MM.1S (cell line): ENCODE measurements around the gene SLC35E2B.

Source experiments
- CTCF ChIP-seq: fragments of 300-600 bp; sonication (generic); IDR thresholded peaks from 2 replicates; pipeline ENCODE4 v1.5.1; 2016; ENCODE audit warnings: antibody characterized with exemption, low read length, mixed read lengths
- EZH2 ChIP-seq: fragments of 300-600 bp; sonication (generic); optimal IDR thresholded peaks from 2 replicates; pipeline ENCODE3; 2017; ENCODE audit warnings: low read depth, mild to moderate bottlenecking, antibody characterized with exemption, low read length, mixed read lengths
- EZH2phosphoT487 ChIP-seq: fragments of 300-600 bp; sonication (generic); IDR thresholded peaks from 2 replicates; pipeline ENCODE4 v1.6.1; 2018; ENCODE audit warnings: antibody characterized with exemption, low read length

GRCh38 chr1:1721201-1721600, 28.6 kb upstream of the SLC35E2B start:
- TF ChIP-seq EZH2, result no peak
- TF ChIP-seq CTCF, result no peak
- no peak for TF ChIP-seq EZH2phosphoT487
